Ascending aorta (tissue), 2 donors: ENCODE measurements around the gene DTNB. TPM values are rescaled to one million over a fixed set of nuclear protein-coding genes. Genes with fewer than 3 reads are reported as not detected.

Source experiments
- DNase-seq, 2 donors: peaks; one replicate each; pipeline ENCODE4 v3.0.0-alpha.2; 2019; ENCODE audit warnings: low spot score in 2 of 2
- H3K27ac ChIP-seq, 2 donors: fragments of 200-600 bp; sonication (generic); one replicate each; pipeline ENCODE4 v1.5.1; 2016 to 2017; ENCODE audit warnings: mild to moderate bottlenecking in 1 of 2
- H3K27me3 ChIP-seq: fragments of 200-600 bp; sonication (generic); one replicate; pipeline ENCODE4 v1.5.1; 2017
- H3K36me3 ChIP-seq, 2 donors: fragments of 200-600 bp; sonication (generic); one replicate each; pipeline ENCODE4 v1.5.1; 2016
- H3K4me1 ChIP-seq, 2 donors: fragments of 200-600 bp; sonication (generic); one replicate each; pipeline ENCODE4 v1.5.1; 2016 to 2017; ENCODE audit warnings: mild to moderate bottlenecking in 1 of 2
- H3K4me3 ChIP-seq, 2 donors: fragments of 200-600 bp; sonication (generic); one replicate each; pipeline ENCODE4 v1.5.1; 2016 to 2017; ENCODE audit warnings: mild to moderate bottlenecking in 1 of 2
- H3K9me3 ChIP-seq, 2 donors: fragments of 200-600 bp; sonication (generic); one replicate each; pipeline ENCODE4 v1.5.1; 2016
- CTCF ChIP-seq, 3 experiments: fragments of 200-600 bp in 2 of 3; fragments of 450-650 bp in 1 of 3; sonication (generic) in 2 of 3; IDR thresholded peaks; one replicate each; pipeline ENCODE4 v1.5.1; 2016 to 2019; ENCODE audit warnings: antibody characterized with exemption in 3 of 3, mild to moderate bottlenecking in 1 of 3, moderate library complexity in 1 of 3
- intact Hi-C: fragments of 100-400 bp; cut with DNase I; formaldehyde crosslinking; loops from one replicate; pipeline ENCODE4 v1.15.1; 2023
- total RNA-seq: library from RNA; depleted of rRNA; stranded (reverse); fragments of >200 nt; gene quantifications from one replicate; pipeline ENCODE4 v1.1.0, GENCODE V29; 2016

Gene DTNB
- total RNA-seq, 1 donor from 2014 or later, result 22.7 TPM

- Histone ChIP-seq H3K27me3 (no peaks in the 10 kb centered on the region), H3K36me3 (no peaks in the 10 kb centered on the region), H3K9me3 (no peaks in the 10 kb centered on the region), H3K27ac (no peak overlapping the region), H3K4me1 (no peaks in the 10 kb centered on the region), H3K4me3 (no peak overlapping the region)
- intact Hi-C loops, result no loop called here
- no peak for DNase-seq
- TF ChIP-seq CTCF (IDR thresholded peaks at IDR 0.05), result no peak
Measured at GRCh38 chr2:25582077-25582830, 91.1 kb downstream of the DTNB start.

- Histone ChIP-seq H3K27ac (no peak overlapping the region), H3K36me3 (peaks cover 0 to 3% of the 10 kb centered on the region in 2 donors), H3K9me3 (no peaks in the 10 kb centered on the region), H3K4me3 (no peak overlapping the region), H3K4me1 (no peaks in the 10 kb centered on the region), H3K27me3 (no peaks in the 10 kb centered on the region)
- no peak for TF ChIP-seq CTCF (IDR thresholded peaks at IDR 0.05)
- DNase-seq, result no peak
- intact Hi-C loops, result no loop called here
Measured at GRCh38 chr2:25576596-25576995, 96.8 kb downstream of the DTNB start.

DNA sequence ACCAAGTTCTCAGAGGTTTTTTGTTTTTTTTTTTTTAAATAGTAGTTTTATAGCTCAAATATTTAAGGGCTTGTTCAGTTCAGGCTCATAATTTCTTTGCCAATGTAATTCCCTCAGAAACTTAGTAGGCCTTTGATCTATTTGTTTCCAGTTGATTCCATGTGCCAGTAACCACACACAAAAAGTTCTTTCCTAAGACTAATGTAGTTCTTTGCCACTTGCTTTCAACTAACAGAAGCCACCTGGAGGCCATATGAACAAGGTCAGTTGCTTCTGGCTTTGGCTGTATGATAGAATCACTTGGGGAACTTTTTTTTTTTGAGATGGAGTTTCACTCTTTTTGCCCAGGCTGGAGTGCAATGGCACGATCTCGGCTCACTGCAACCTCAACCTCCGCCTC, 100.7 kb downstream of the DTNB start:
- Histone ChIP-seq H3K9me3 (no peaks in the 10 kb centered on the region), H3K4me1 (no peaks in the 10 kb centered on the region), H3K36me3 (peaks cover 0 to 3% of the 10 kb centered on the region in 2 donors), H3K27ac (no peak overlapping the region), H3K27me3 (no peaks in the 10 kb centered on the region), H3K4me3 (no peak overlapping the region)
- no peak for TF ChIP-seq CTCF (IDR thresholded peaks at IDR 0.05)
- no peak for DNase-seq
- intact Hi-C loops, result no loop called here

GRCh38 chr2:25570161-25570845, 103.1 kb downstream of the DTNB start:
- intact Hi-C loops, result no loop called here
- Histone ChIP-seq H3K36me3 (no peaks in the 10 kb centered on the region), H3K4me1 (no peaks in the 10 kb centered on the region), H3K27ac (no peak overlapping the region), H3K4me3 (no peak overlapping the region), H3K9me3 (no peaks in the 10 kb centered on the region), H3K27me3 (no peaks in the 10 kb centered on the region)
- DNase-seq, result no peak
- no peak for TF ChIP-seq CTCF (IDR thresholded peaks at IDR 0.05)

DNA sequence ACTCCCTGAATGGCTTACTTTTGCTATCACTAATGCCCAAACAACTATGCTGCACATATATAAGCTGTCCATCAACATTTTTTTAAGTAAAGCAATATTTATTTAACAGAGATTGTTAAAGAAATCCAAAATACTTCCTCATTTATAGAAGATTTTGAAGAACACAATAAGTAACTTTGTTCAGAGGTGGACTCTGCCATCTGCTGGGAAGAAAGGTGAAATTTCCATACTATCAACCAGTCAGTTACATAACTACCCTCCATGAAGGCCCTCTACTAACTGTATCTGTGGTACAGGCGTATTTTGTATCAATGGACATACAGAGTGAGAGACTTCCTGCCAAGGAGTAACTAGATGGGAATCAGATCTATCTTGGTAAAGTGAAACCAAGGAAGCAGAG, 106.0 kb downstream of the DTNB start:
- Histone ChIP-seq H3K4me1 (no peaks in the 10 kb centered on the region), H3K9me3 (no peaks in the 10 kb centered on the region), H3K27me3 (no peaks in the 10 kb centered on the region), H3K4me3 (no peak overlapping the region), H3K27ac (no peak overlapping the region), H3K36me3 (no peaks in the 10 kb centered on the region)
- no peak for DNase-seq
- intact Hi-C loops, result no loop called here
- peak in 1 of 3 experiments; percentile 6 for TF ChIP-seq CTCF (IDR thresholded peaks at IDR 0.05)
